Adrenal gland (tissue), 12 donors: ENCODE measurements around the gene CPNE8. TPM values are rescaled to one million over a fixed set of nuclear protein-coding genes. Genes with fewer than 3 reads are reported as not detected.

ENCODE experiments used
- DNase-seq, 7 donors: peaks; one replicate each; pipeline ENCODE4 v3.0.0-alpha.2; 2019 to 2020
- H3K27ac ChIP-seq, 5 donors: fragments of 200-600 bp; sonication (generic) in 4 of 5; 1 replicate in 3 of 5; 2 replicates in 2 of 5; pipeline versions ENCODE4 v1.5.1 to v1.8.0; 2016 to 2020; ENCODE audit warnings: mild to moderate bottlenecking in 1 of 5
- H3K27me3 ChIP-seq: fragments of 200-600 bp; 2 replicates; pipeline ENCODE4 v1.8.0; 2021
- H3K36me3 ChIP-seq, 2 donors: fragments of 200-600 bp; replicated peaks in 1 of 2; 1 replicate in 1 of 2; 2 replicates in 1 of 2; pipeline versions ENCODE4 v1.5.1 to v1.8.0; 2018 to 2022
- H3K4me1 ChIP-seq, 2 donors: fragments of 200-600 bp; replicated peaks in 1 of 2; 1 replicate in 1 of 2; 2 replicates in 1 of 2; pipeline versions ENCODE4 v1.5.1 to v1.8.0; 2018 to 2021
- H3K4me3 ChIP-seq, 4 donors: fragments of 200-600 bp; sonication (generic) in 3 of 4; one replicate each; pipeline ENCODE4 v1.5.1; 2016 to 2018
- H3K9me3 ChIP-seq, 3 donors: fragments of 200-600 bp; sonication (generic) in 1 of 3; replicated peaks in 1 of 3; 1 replicate in 2 of 3; 2 replicates in 1 of 3; pipeline versions ENCODE4 v1.5.1 to v1.8.0; 2016 to 2021
- CTCF ChIP-seq, 6 experiments: fragments of 450-650 bp in 4 of 6; fragments of 200-600 bp in 2 of 6; sonication (generic) in 1 of 6; IDR thresholded peaks; 1 replicate in 5 of 6; 2 replicates in 1 of 6; pipeline versions ENCODE4 v1.5.1 to v1.8.0; 2016 to 2021; ENCODE audit warnings: antibody characterized with exemption in 6 of 6, mild to moderate bottlenecking in 2 of 6, moderate library complexity in 1 of 6
- POLR2A ChIP-seq, 2 donors: fragments of 450-650 bp; IDR thresholded peaks; one replicate each; pipeline ENCODE4 v1.6.1; 2017; ENCODE audit warnings: antibody characterized with exemption in 2 of 2, mild to moderate bottlenecking in 2 of 2, moderate library complexity in 1 of 2
- WGBS, 4 donors: extraction: QIAGEN DNeasy Blood & Tissue Kit in 2 of 4; methylation state at CpG; one replicate each; pipeline versions ENCODE4 v1.1.5 to v1.1.7; 2013 to 2017; 5-methylcytosine and 5-hydroxymethylcytosine counted together
- intact Hi-C, 2 donors: fragments of 100-400 bp; cut with DNase I; formaldehyde crosslinking; loops; one replicate each; pipeline versions ENCODE4 v1.14.1 to v1.15.0; 2022 to 2023
- polyA plus RNA-seq, 3 donors: library from polyadenylated mRNA; stranded (reverse); fragments of 200-250 nt in 2 of 3; fragments of 350-450 nt in 1 of 3; fragmentation: Illumina TruSeq in 1 of 3; extraction: RNeasy Lipid Tissue Mini Kit (QIAGEN cat#74804) in 1 of 3; gene quantifications; one replicate each; pipeline ENCODE4 v1.2.3, GENCODE V29; 2013 to 2014
- total RNA-seq, 9 donors: library from RNA; depleted of rRNA in 4 of 9; stranded (reverse); fragments of >200 nt in 4 of 9; fragments of 120-200 nt in 1 of 9; fragmentation: NEBNext Ultra II Directional in 1 of 9; extraction: Animal tissue kit (Norgen Biotek cat#: 25700) in 1 of 9; gene quantifications; one replicate each; pipeline versions ENCODE4 v1.1.0 to v1.2.4, GENCODE V29; 2013 to 2023
- donor health status: healthy with polysubstance abuse.
- donor health status: Bipolar disorder and iron deficiency.
- donor health status: DM: yes; HTN: yes; CAD: no.
- donor health status: DM: no; HTN: no; CAD: no.
- donor health status: DM: no; HTN: no; CAD: no.
- donor health status: DM: yes; HTN: yes; CAD: no.

The CPNE8 gene
- total and polyA plus RNA-seq, 12 donors = 5.8 to 36.3 (median 17.4) TPM

- 45 to 77% (median 65%) methylated on average over 2 of the region's 2 CpGs for WGBS, 4 donors
- Histone ChIP-seq H3K36me3 (no peaks in the 10 kb centered on the region), H3K4me1 (no peaks in the 10 kb centered on the region), H3K4me3 (no peak overlapping the region), H3K27me3 (no peaks in the 10 kb centered on the region), H3K9me3 (no peaks in the 10 kb centered on the region), H3K27ac (no peak overlapping the region)
- DNase-seq = no peak
- intact Hi-C loops = no loop called here
- no peak for TF ChIP-seq POLR2A (IDR thresholded peaks at IDR 0.05)
- no peak for TF ChIP-seq CTCF (IDR thresholded peaks at IDR 0.05)
These were observed 291.2 kb downstream of the CPNE8 start for GRCh38 chr12:38614171-38614570.

GRCh38 chr12:38610808-38611350 is 294.5 kb downstream of the CPNE8 start:
- no peaks in the 10 kb centered on the region for H3K9me3 ChIP-seq
- no peak overlapping the region for H3K4me3 ChIP-seq
- intact Hi-C loops = no loop called here
- H3K27me3 ChIP-seq = no peaks in the 10 kb centered on the region
- H3K36me3 ChIP-seq = no peaks in the 10 kb centered on the region
- DNase-seq = no peak
- H3K4me1 ChIP-seq = no peaks in the 10 kb centered on the region
- H3K27ac ChIP-seq = no peak overlapping the region
- WGBS, 4 donors = 65 to 71% (median 67%) methylated on average over 2 of the region's 2 CpGs
- TF ChIP-seq CTCF (IDR thresholded peaks at IDR 0.05) (no peak), POLR2A (IDR thresholded peaks at IDR 0.05) (no peak)

- no peaks in the 10 kb centered on the region for H3K36me3 ChIP-seq
- intact Hi-C loops = no loop called here
- no peaks in the 10 kb centered on the region for H3K9me3 ChIP-seq
- H3K4me3 ChIP-seq = no peak overlapping the region
- H3K27me3 ChIP-seq = no peaks in the 10 kb centered on the region
- WGBS, 4 donors = 84 to 93% (median 84%) methylated on average over 1 of the region's 1 CpG
- no peak for DNase-seq
- no peak overlapping the region for H3K27ac ChIP-seq
- H3K4me1 ChIP-seq = no peaks in the 10 kb centered on the region
- TF ChIP-seq CTCF (IDR thresholded peaks at IDR 0.05) = no peak
These were observed 298.1 kb downstream of the CPNE8 start for GRCh38 chr12:38607295-38607694.
